KMS-11 (cell line): Measurements from ENCODE around the gene SV2C.

Experiments
- H2AFZ ChIP-seq: fragments of 200-600 bp; sonication (generic); 2 replicates; pipeline ENCODE4 v1.6.1; 2016; ENCODE audit warnings: antibody characterized with exemption, mixed run types, low read depth
- H3K27ac ChIP-seq: fragments of 200-600 bp; sonication (generic); 2 replicates; pipeline ENCODE4 v1.6.1; 2016; ENCODE audit warnings: mild to moderate bottlenecking, mixed run types
- H3K27me3 ChIP-seq: fragments of 200-600 bp; sonication (generic); 2 replicates; pipeline ENCODE4 v1.6.1; 2017; ENCODE audit warnings: mild to moderate bottlenecking, low read depth, mixed run types, moderate library complexity; ENCODE audit not compliant: insufficient read depth
- H3K36me3 ChIP-seq: fragments of 200-600 bp; sonication (generic); 2 replicates; pipeline ENCODE4 v1.6.1; 2017; ENCODE audit warnings: mild to moderate bottlenecking, mixed run types; ENCODE audit not compliant: insufficient read depth
- H3K4me1 ChIP-seq: fragments of 200-600 bp; sonication (generic); 2 replicates; pipeline ENCODE4 v1.6.1; 2016; ENCODE audit warnings: mild to moderate bottlenecking, low read depth, mixed run types; ENCODE audit not compliant: poor library complexity, severe bottlenecking
- H3K4me2 ChIP-seq: fragments of 200-600 bp; sonication (generic); 2 replicates; pipeline ENCODE4 v1.7.0; 2016; ENCODE audit warnings: mild to moderate bottlenecking, mixed run types
- H3K4me3 ChIP-seq: fragments of 200-600 bp; sonication (generic); IDR thresholded peaks from 2 replicates; pipeline ENCODE4 v1.6.1; 2017; ENCODE audit warnings: low read depth, low read length, mixed read lengths; ENCODE audit not compliant: insufficient read depth
- H3K79me2 ChIP-seq: fragments of 200-600 bp; sonication (generic); 2 replicates; pipeline ENCODE4 v1.6.1; 2016; ENCODE audit warnings: low read depth, mixed run types; ENCODE audit not compliant: insufficient read depth
- H3K9ac ChIP-seq: fragments of 200-600 bp; sonication (generic); 2 replicates; pipeline ENCODE4 v1.6.1; 2016; ENCODE audit warnings: mild to moderate bottlenecking, mixed run types
- H4K20me1 ChIP-seq: fragments of 200-600 bp; sonication (generic); 2 replicates; pipeline ENCODE4 v1.6.1; 2016; ENCODE audit warnings: mild to moderate bottlenecking, mixed run types; ENCODE audit not compliant: insufficient read depth
- CTCF ChIP-seq: fragments of 200-600 bp; sonication (generic); conservative IDR thresholded peaks from 2 replicates; pipeline ENCODE4 v1.6.1; 2017; ENCODE audit warnings: low read depth, mild to moderate bottlenecking, antibody characterized with exemption, low read length, moderate library complexity, mixed read lengths

The SV2C gene

GRCh38 chr5:76380346-76381066, 297.3 kb downstream of the SV2C start:
- TF ChIP-seq CTCF: no peak
- H3K4me3 ChIP-seq: no peak overlapping the region

GRCh38 chr5:76383126-76383832, 300.1 kb downstream of the SV2C start:
- no peaks in the 10 kb centered on the region for H3K36me3 ChIP-seq
- H4K20me1 ChIP-seq: no peaks in the 10 kb centered on the region
- H3K4me2 ChIP-seq: no peak overlapping the region
- no peak overlapping the region for H3K9ac ChIP-seq
- TF ChIP-seq CTCF: no peak
- H3K4me1 ChIP-seq: no peaks in the 10 kb centered on the region
- no peaks in the 10 kb centered on the region for H3K27me3 ChIP-seq
- H2AFZ ChIP-seq: no peak overlapping the region
- no peaks in the 10 kb centered on the region for H3K79me2 ChIP-seq
- H3K27ac ChIP-seq: no peak overlapping the region
- H3K4me3 ChIP-seq: no peak overlapping the region

More at GRCh38 chr5:76380346-76381066, 297.3 kb downstream of the SV2C start:
- no peak overlapping the region for H2AFZ ChIP-seq
- H3K27ac ChIP-seq: no peak overlapping the region
- no peak overlapping the region for H3K9ac ChIP-seq
- H3K4me2 ChIP-seq: no peak overlapping the region
- peaks cover 5% of the 10 kb centered on the region for H3K4me1 ChIP-seq
- no peaks in the 10 kb centered on the region for H3K36me3 ChIP-seq
- no peaks in the 10 kb centered on the region for H3K27me3 ChIP-seq
- H4K20me1 ChIP-seq: no peaks in the 10 kb centered on the region
- no peaks in the 10 kb centered on the region for H3K79me2 ChIP-seq

- no peak overlapping the region for H3K4me2 ChIP-seq
- H3K4me3 ChIP-seq: no peak overlapping the region
- no peaks in the 10 kb centered on the region for H3K27me3 ChIP-seq
- H3K9ac ChIP-seq: no peak overlapping the region
- H2AFZ ChIP-seq: no peak overlapping the region
- TF ChIP-seq CTCF: no peak
- no peaks in the 10 kb centered on the region for H3K4me1 ChIP-seq
- H4K20me1 ChIP-seq: no peaks in the 10 kb centered on the region
- H3K36me3 ChIP-seq: no peaks in the 10 kb centered on the region
- no peaks in the 10 kb centered on the region for H3K79me2 ChIP-seq
- H3K27ac ChIP-seq: no peak overlapping the region
Measured at GRCh38 chr5:76384189-76384588, 301.0 kb downstream of the SV2C start.

GRCh38 chr5:76384705-76385104, 301.5 kb downstream of the SV2C start:
- Histone ChIP-seq H3K27ac (no peak overlapping the region), H3K4me2 (no peak overlapping the region), H2AFZ (no peak overlapping the region), H3K4me3 (no peak overlapping the region), H3K36me3 (no peaks in the 10 kb centered on the region), H4K20me1 (no peaks in the 10 kb centered on the region), H3K4me1 (no peaks in the 10 kb centered on the region), H3K9ac (no peak overlapping the region), H3K79me2 (no peaks in the 10 kb centered on the region), H3K27me3 (no peaks in the 10 kb centered on the region)
- no peak for TF ChIP-seq CTCF
